GM18868 (cell line): ENCODE data around the gene DAGLB.
"Not testable (repeated sequence)": the region's sequence is repeated elsewhere in the genome, so short reads cannot be mapped to it uniquely, and the experiment has no call there.

Source experiments
- ATAC-seq: cut with Tn5 transposase; IDR thresholded peaks from one replicate; pipeline ENCODE4 v1.9.1; 2021; ENCODE audit warnings: mild to moderate bottlenecking, moderate library complexity; ENCODE audit not compliant: unreplicated experiment

The DAGLB gene

GRCh38 chr7:6447581-6448199, at the start of gene DAGLB:
DAGLB (minus strand) TSS chr7:6447954; CDS start chr7:6447842, 112 bp downstream.
- ATAC-seq: peak; percentile 82

- ATAC-seq: no peak
Observed at GRCh38 chr7:6497637-6497905, 49.8 kb upstream of the DAGLB start.

- no peak for ATAC-seq
Observed at GRCh38 chr7:6496842-6497636, 49.3 kb upstream of the DAGLB start.

GRCh38 chr7:6495597-6496262, 48.0 kb upstream of the DAGLB start:
- ATAC-seq: no peak

GRCh38 chr7:6494365-6494764, 46.6 kb upstream of the DAGLB start:
- ATAC-seq: no peak

- no peak for ATAC-seq
Observed at GRCh38 chr7:6491194-6491593, 43.4 kb upstream of the DAGLB start.

- ATAC-seq: no peak
Observed at GRCh38 chr7:6489612-6490011, 41.9 kb upstream of the DAGLB start.

GRCh38 chr7:6487184-6487545, 39.4 kb upstream of the DAGLB start:
- no peak for ATAC-seq

GRCh38 chr7:6486438-6487183, 38.9 kb upstream of the DAGLB start:
- ATAC-seq: no peak

GRCh38 chr7:6482743-6483119, 35.0 kb upstream of the DAGLB start:
- ATAC-seq: no peak

GRCh38 chr7:6482307-6482706, 34.6 kb upstream of the DAGLB start:
- ATAC-seq: no peak

- ATAC-seq: no peak
Observed at GRCh38 chr7:6481445-6481844, 33.7 kb upstream of the DAGLB start.

- ATAC-seq: no peak
Observed at GRCh38 chr7:6480323-6480660, 32.5 kb upstream of the DAGLB start.

GRCh38 chr7:6479067-6479466, 31.3 kb upstream of the DAGLB start:
- no peak for ATAC-seq

- ATAC-seq: no peak
Observed at GRCh38 chr7:6478186-6478585, 30.4 kb upstream of the DAGLB start.

- no peak for ATAC-seq
Observed at GRCh38 chr7:6477318-6477660, 29.5 kb upstream of the DAGLB start.

GRCh38 chr7:6476596-6477317, 29.0 kb upstream of the DAGLB start:
- ATAC-seq: no peak

GRCh38 chr7:6475433-6476186, 27.9 kb upstream of the DAGLB start:
- no peak for ATAC-seq

- no peak for ATAC-seq
Observed at GRCh38 chr7:6465862-6466261, 18.1 kb upstream of the DAGLB start.

GRCh38 chr7:6463609-6464008, 15.9 kb upstream of the DAGLB start:
- ATAC-seq: not testable (repeated sequence)
